ENCODE data around the gene C2orf81. TPM values are rescaled to one million over a fixed set of nuclear protein-coding genes. Genes with fewer than 3 reads are reported as not detected.

The C2orf81 gene
- total RNA-seq, 2 donors from 2014 or later = 6.1 to 6.8 TPM

DNA sequence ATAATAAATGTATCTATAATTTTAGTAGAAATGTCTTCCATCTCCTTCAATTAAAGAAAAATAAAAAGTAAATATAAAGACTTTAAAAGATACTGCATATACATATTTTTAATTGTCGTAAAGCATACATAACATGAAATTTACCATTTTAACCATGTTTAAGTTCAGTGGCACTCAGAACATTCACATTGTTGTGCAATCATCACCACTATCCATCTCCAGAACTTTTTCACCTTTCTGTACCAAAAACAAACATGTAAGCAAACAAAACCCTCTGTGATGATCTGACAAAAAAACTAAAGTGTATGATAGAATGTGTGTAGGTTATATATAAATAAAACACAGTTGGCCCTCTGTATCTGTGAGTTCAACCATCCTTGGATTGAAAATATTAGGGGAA, 27.9 kb downstream of the C2orf81 start:
- TF ChIP-seq POLR2AphosphoS5 (IDR thresholded peaks at IDR 0.05) (no peak), POLR2A (IDR thresholded peaks at IDR 0.05) (no peak)
- TF ChIP-seq, protein P1, sequence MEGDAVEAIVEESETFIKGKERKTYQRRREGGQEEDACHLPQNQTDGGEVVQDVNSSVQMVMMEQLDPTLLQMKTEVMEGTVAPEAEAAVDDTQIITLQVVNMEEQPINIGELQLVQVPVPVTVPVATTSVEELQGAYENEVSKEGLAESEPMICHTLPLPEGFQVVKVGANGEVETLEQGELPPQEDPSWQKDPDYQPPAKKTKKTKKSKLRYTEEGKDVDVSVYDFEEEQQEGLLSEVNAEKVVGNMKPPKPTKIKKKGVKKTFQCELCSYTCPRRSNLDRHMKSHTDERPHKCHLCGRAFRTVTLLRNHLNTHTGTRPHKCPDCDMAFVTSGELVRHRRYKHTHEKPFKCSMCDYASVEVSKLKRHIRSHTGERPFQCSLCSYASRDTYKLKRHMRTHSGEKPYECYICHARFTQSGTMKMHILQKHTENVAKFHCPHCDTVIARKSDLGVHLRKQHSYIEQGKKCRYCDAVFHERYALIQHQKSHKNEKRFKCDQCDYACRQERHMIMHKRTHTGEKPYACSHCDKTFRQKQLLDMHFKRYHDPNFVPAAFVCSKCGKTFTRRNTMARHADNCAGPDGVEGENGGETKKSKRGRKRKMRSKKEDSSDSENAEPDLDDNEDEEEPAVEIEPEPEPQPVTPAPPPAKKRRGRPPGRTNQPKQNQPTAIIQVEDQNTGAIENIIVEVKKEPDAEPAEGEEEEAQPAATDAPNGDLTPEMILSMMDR (IDR thresholded peaks at IDR 0.05) = no peak
- Histone ChIP-seq H3K9me3 (no peaks in the 10 kb centered on the region), H3K4me3 (no peak overlapping the region), H3K4me1 (replicated peaks) (peaks cover 6% of the 10 kb centered on the region), H3K36me3 (no peaks in the 10 kb centered on the region), H3K27me3 (replicated peaks; ENCODE audit: insufficient read depth) (no peaks in the 10 kb centered on the region), H3K27ac (no peak overlapping the region)
- WGBS = 80% methylated on average over 1 of the region's 1 CpG
- no peak for DNase-seq (ENCODE audit: low spot score)
- intact Hi-C loops (cut with DNase I) = loop anchor here (2.0 kb wide), 1 partner anchor 27 kb away; the partner anchor contains the start of genes C2orf81 and WDR54

DNA sequence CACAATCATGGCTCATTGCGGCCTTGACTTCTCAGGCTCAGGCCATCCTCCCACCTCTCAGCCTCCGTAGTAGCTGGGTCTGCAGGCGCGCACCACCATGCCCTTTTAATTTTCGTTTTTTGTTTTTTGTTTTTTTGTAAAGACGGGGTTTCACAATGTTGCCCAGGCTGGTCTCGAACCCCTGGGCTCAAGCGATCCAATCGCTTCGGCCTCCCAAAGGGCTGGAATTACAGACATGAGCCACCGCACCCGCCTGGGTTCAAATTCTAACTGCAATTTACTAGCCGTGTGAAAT, 29.0 kb downstream of the C2orf81 start:
- no peaks in the 10 kb centered on the region for H3K36me3 ChIP-seq
- no peak for DNase-seq (ENCODE audit: low spot score)
- TF ChIP-seq POLR2AphosphoS5 (IDR thresholded peaks at IDR 0.05) = no peak
- no peak for TF ChIP-seq POLR2A (IDR thresholded peaks at IDR 0.05)
- TF ChIP-seq, protein P1 (IDR thresholded peaks at IDR 0.05) = no peak
- H3K27ac ChIP-seq = no peak overlapping the region
- no peaks in the 10 kb centered on the region for H3K9me3 ChIP-seq
- H3K4me1 ChIP-seq (replicated peaks) = peaks cover 6% of the 10 kb centered on the region
- peak overlapping the region; percentile 87 to 90 for H3K4me3 ChIP-seq
- WGBS = 69% methylated on average over 13 of the region's 13 CpGs
- H3K27me3 ChIP-seq (replicated peaks; ENCODE audit: insufficient read depth) = no peaks in the 10 kb centered on the region
- intact Hi-C loops (cut with DNase I) = loop anchor here (2.0 kb wide), 1 partner anchor 28 kb away; the partner anchor contains the start of genes C2orf81 and WDR54

DNA sequence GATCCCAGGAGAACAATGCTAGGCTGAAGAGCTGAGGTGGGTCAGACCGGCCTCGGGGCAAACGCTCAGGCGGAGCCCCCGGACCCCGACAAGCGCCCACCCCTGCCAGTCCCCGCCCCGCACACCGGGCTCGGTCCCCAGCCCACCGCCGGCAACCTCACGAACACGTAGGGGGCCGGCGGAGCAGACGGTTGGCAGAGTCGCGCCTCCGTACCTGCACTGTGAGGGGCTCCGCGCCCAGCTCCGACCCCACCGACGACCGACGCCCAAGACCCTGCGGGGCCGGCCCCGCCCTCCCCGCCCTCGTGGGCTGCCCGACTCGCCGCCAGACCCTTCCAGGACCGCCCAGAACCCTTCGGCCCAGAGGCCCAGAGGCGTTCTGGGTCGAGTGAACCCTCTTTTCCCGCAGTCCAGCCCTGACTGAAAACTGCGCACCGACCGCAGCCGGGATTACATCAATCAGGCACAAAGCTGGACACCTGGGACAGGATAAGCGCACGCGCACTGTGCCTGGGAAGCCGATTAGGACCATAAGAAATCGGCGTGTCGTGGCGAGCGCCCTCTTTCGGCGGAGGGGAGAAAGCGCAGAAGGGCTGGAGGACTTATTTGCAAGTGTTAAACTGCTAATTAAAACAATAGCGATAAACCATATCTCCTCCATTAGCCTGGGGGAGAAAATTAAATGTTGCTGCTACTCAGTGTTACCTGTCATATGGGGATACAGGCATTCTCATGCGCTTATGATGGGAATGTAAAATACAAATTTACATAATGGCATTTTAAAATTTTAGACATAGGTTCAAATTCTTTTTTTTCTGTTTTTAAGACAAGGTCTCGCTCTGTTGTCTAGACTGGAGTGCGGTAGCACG, 29.6 kb downstream of the C2orf81 start:
- Histone ChIP-seq H3K4me1 (replicated peaks) (peaks cover 6% of the 10 kb centered on the region), H3K9me3 (no peaks in the 10 kb centered on the region), H3K4me3 (peak overlapping the region; percentile 87 to 90), H3K27ac (peak overlapping the region; percentile 85 to 91), H3K27me3 (replicated peaks; ENCODE audit: insufficient read depth) (no peaks in the 10 kb centered on the region), H3K36me3 (no peaks in the 10 kb centered on the region)
- TF ChIP-seq, protein P1 (IDR thresholded peaks at IDR 0.05) = peak; percentile 95 to 98 (median 96)
- TF ChIP-seq POLR2A (IDR thresholded peaks at IDR 0.05) = no peak
- peak; percentile 93 for TF ChIP-seq POLR2AphosphoS5 (IDR thresholded peaks at IDR 0.05)
- intact Hi-C loops (cut with DNase I) = loop anchor here (2.0 kb wide), 1 partner anchor 29 kb away; the partner anchor contains the start of genes C2orf81 and WDR54
- peak; percentile 86 for DNase-seq (ENCODE audit: low spot score)
- under 1% methylated on average over 53 of the region's 62 CpGs for WGBS

DNA sequence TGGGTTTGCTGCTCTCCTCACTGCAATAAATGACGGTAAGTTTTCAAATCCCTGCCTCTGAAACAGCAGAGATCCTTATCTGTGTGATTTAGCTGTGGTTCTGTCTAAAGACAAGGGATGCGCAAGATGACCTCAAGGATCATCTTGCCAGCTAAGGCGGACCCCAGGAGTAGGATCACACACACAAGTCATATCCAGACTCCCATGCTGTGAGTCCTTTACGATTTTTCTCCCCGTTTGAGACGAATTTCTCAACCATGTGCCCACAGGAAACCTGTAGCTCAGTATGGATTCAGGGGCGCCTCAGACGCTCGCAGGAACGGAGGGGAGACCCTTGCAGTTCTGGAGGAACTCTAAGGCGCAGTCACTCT, 30.2 kb downstream of the C2orf81 start:
- under 1% methylated on average over 11 of the region's 11 CpGs for WGBS
- Histone ChIP-seq H3K27me3 (replicated peaks; ENCODE audit: insufficient read depth) (no peaks in the 10 kb centered on the region), H3K4me3 (peak overlapping the region; percentile 87 to 90), H3K36me3 (no peaks in the 10 kb centered on the region), H3K9me3 (no peaks in the 10 kb centered on the region), H3K27ac (peak overlapping the region; percentile 85 to 91), H3K4me1 (replicated peaks) (peaks cover 6% of the 10 kb centered on the region)
- intact Hi-C loops (cut with DNase I) = no loop called here
- DNase-seq (ENCODE audit: low spot score) = no peak
- no peak for TF ChIP-seq POLR2AphosphoS5 (IDR thresholded peaks at IDR 0.05)
- TF ChIP-seq, protein P1 (IDR thresholded peaks at IDR 0.05) = no peak
- TF ChIP-seq POLR2A (IDR thresholded peaks at IDR 0.05) = no peak

DNA sequence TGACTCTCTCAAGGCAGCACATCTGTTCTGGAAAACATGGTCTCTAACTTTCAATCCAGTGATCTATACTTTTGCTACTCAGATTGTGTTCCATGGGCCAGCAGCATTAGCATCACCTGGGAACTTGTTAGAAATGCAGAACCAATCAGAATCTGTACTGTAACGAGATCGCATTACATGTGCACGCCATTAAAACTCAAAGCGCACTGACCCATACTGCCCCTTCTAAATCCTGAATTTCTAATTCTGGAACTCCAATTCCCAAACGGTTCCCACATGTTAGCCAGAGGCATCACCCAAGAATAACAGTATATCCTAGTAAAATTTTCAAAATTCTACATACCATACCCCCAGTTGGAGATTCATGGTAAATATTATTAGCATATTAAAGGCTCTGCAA, 30.8 kb downstream of the C2orf81 start:
- WGBS = 37% methylated on average over 5 of the region's 5 CpGs
- TF ChIP-seq POLR2A (IDR thresholded peaks at IDR 0.05) = no peak
- TF ChIP-seq, protein P1 (IDR thresholded peaks at IDR 0.05) = no peak
- TF ChIP-seq POLR2AphosphoS5 (IDR thresholded peaks at IDR 0.05) = no peak
- Histone ChIP-seq H3K27ac (no peak overlapping the region), H3K4me3 (peak overlapping the region; percentile 87 to 90), H3K9me3 (no peaks in the 10 kb centered on the region), H3K27me3 (replicated peaks; ENCODE audit: insufficient read depth) (no peaks in the 10 kb centered on the region), H3K36me3 (no peaks in the 10 kb centered on the region), H3K4me1 (replicated peaks) (peaks cover 6% of the 10 kb centered on the region)
- intact Hi-C loops (cut with DNase I) = no loop called here
- no peak for DNase-seq (ENCODE audit: low spot score)

All from prostate gland (tissue), 2 donors.